ENCODE results near the gene DMRTB1. TPM values are rescaled to one million over a fixed set of nuclear protein-coding genes. Genes with fewer than 3 reads are reported as not detected.
A peak's percentile ranks its signal among the peaks of the same experiment; 100 is the strongest.

The DMRTB1 gene
- total and polyA plus RNA-seq, 2 of the 4 experiments (the other 2 are of a cell fraction) = not detected

DNA sequence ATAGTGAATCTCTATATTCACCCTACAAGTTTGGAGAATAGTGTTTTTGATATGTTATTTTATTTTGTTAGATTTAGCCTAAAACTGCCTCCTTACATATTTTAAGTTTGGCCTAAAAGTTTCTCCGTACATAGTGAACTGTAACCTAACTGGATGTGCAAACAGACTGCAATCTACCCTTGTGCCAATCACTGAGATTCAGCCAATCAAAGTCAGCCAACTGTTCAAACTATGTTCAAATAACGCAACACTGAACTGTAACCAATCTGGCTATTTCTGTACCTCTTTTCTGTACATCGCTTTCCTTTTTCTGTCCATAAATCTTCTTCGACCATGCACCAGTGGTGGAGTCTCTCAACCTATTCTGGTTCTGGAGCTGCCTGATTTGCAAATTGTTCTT, 11.8 kb upstream of the DMRTB1 start:
- dilution Hi-C loops (cut with HindIII; ENCODE audit: low sequenced_read_pairs, unreplicated experiment) (no loop called here), in situ Hi-C loops (cut with MboI; ENCODE audit: low sequenced_read_pairs) (no loop called here), intact Hi-C loops (cut with micrococcal nuclease) (no loop called here)
- H2BK20ac ChIP-seq (ENCODE audit: low read depth, low read length) = peak overlapping the region; percentile 57
- TF ChIP-seq RCOR1 (IDR thresholded peaks at IDR 0.05; ENCODE audit: insufficient replicate concordance, low read length) = no peak
- no peak for TF ChIP-seq RAD21 (IDR thresholded peaks at IDR 0.05; ENCODE audit: low read length)
- no peak for TF ChIP-seq CEBPB (IDR thresholded peaks at IDR 0.05; ENCODE audit: low read depth, low read length)
- TF ChIP-seq MAZ (IDR thresholded peaks at IDR 0.05; ENCODE audit: borderline replicate concordance, low read depth, low read length) = no peak
- no peak for TF ChIP-seq NFE2L2 (IDR thresholded peaks at IDR 0.05; ENCODE audit: low read depth, low read length)
- no peak for TF ChIP-seq SMC3 (IDR thresholded peaks at IDR 0.05; ENCODE audit: low read depth, low read length)
- H3K14ac ChIP-seq (replicated peaks; ENCODE audit: low read depth, low read length) = no peak overlapping the region
- H2AFZ ChIP-seq (replicated peaks; ENCODE audit: low read length, poor library complexity) = no peak overlapping the region
- H3K4me2 ChIP-seq (ENCODE audit: low read depth, low read length) = no peak overlapping the region
- H4K8ac ChIP-seq (ENCODE audit: low read depth in 2 of 2, low read length in 2 of 2) = no peak overlapping the region
- BruUV-seq (replicated peaks) = no TSS peak
- no peak overlapping the region for H3K4me3 ChIP-seq (ENCODE audit: insufficient read depth, low read depth, low read length)
- ChIA-PET POLR2A (ENCODE audit: unreplicated experiment) (no interaction called here), CTCF (interaction anchor here (0.8 to 1.3 kb wide), 2 partner anchors 11 to 26 kb away, joined by 3 read pairs; no protein-coding TSS in a partner anchor)
- H3K9me1 ChIP-seq (ENCODE audit: insufficient read depth, low read length) = peaks cover 7% of the 10 kb centered on the region; the same call in 1 of the 2 replicates
- H3K36me3 ChIP-seq (ENCODE audit: control insufficient read depth, insufficient read depth, low read length) = no peaks in the 10 kb centered on the region
- no peak for DNase-seq
- H4K5ac ChIP-seq (ENCODE audit: low read depth, low read length) = peak overlapping the region; percentile 10; the same call in 1 of the 2 replicates
- H3K27me3 ChIP-seq (ENCODE audit: control insufficient read depth, insufficient read depth, low read length) = no peaks in the 10 kb centered on the region
- peak overlapping the region; percentile 52; the same call in 1 of the 2 replicates for H3K18ac ChIP-seq (ENCODE audit: low read depth, low read length)
- peak overlapping the region; percentile 57; the same call in 1 of the 2 replicates for H2BK120ac ChIP-seq (ENCODE audit: low read depth, low read length)
- peak overlapping the region; percentile 28; the same call in 2 of the 3 replicates for H2BK15ac ChIP-seq (ENCODE audit: low read depth, low read length)
- no peak overlapping the region for H4K91ac ChIP-seq (ENCODE audit: insufficient read depth, low read depth, low read length)
- ATAC-seq (ENCODE audit: low read depth) = no peak
- no peak overlapping the region for H3K27ac ChIP-seq (ENCODE audit: insufficient read depth, low read length)
- H3K4me1 ChIP-seq (ENCODE audit: control insufficient read depth, insufficient read depth, low read length) = peaks cover 7% of the 10 kb centered on the region
- H2AK5ac ChIP-seq (ENCODE audit: low read depth, low read length) = peak overlapping the region; percentile 45; the same call in 1 of the 2 replicates
- H4K20me1 ChIP-seq (ENCODE audit: insufficient read depth, low read length) = no peaks in the 10 kb centered on the region
- no peak overlapping the region for H3K56ac ChIP-seq (ENCODE audit: extremely low read depth, insufficient read depth, low read length)
- H2AK9ac ChIP-seq (replicated peaks; ENCODE audit: low read depth, low read length, poor library complexity) = no peak overlapping the region
- H3K4ac ChIP-seq (ENCODE audit: low read depth, low read length) = 0 out of 2 replicates have a peak overlapping the region, but pooled peaks have one; percentile 6
- no peak overlapping the region for H3K23ac ChIP-seq (ENCODE audit: low read depth, low read length)
- 98% methylated on average over 4 of the region's 4 CpGs; no CpG with 5 or more reads in 1 of the 2 experiments for WGBS, 2 experiments (ENCODE audit: extremely low coverage in 2 of 2, insufficient read length in 1 of 2)
- no peaks in the 10 kb centered on the region for H3K9me3 ChIP-seq (ENCODE audit: control insufficient read depth, insufficient read depth, low read length)
- H3K9ac ChIP-seq (ENCODE audit: low read depth, low read length) = no peak overlapping the region
- no peaks in the 10 kb centered on the region for H3K79me1 ChIP-seq (ENCODE audit: low read depth in 1 of 2, low read length in 2 of 2)
- H2BK5ac ChIP-seq (ENCODE audit: low read depth, low read length, poor library complexity, severe bottlenecking) = no peak overlapping the region
